Upper lobe of left lung (tissue), 6 donors: ENCODE results near the gene DIO3. TPM values are rescaled to one million over a fixed set of nuclear protein-coding genes. Genes with fewer than 3 reads are reported as not detected.
"Not testable (repeated sequence)": the region's sequence is repeated elsewhere in the genome, so short reads cannot be mapped to it uniquely, and the experiment has no call there.

ENCODE experiments used
- ATAC-seq, 2 donors: fragments of 200-7000 bp; cut with Tn5 transposase; one replicate each; pipeline ENCODE4 v1.9.1; 2022; ENCODE audit warnings: mild to moderate bottlenecking in 2 of 2, moderate library complexity in 2 of 2; ENCODE audit not compliant: low FRiP score in 2 of 2
- DNase-seq, 2 donors: peaks; one replicate each; pipeline ENCODE4 v3.0.0-alpha.2; 2019 to 2020
- H3K27ac ChIP-seq, 4 donors: fragments of 200-600 bp; sonication (generic); one replicate each; pipeline ENCODE4 v1.5.1; 2016 to 2019
- H3K27me3 ChIP-seq, 4 donors: fragments of 200-600 bp; sonication (generic); one replicate each; pipeline ENCODE4 v1.5.1; 2017 to 2019
- H3K36me3 ChIP-seq, 4 donors: fragments of 200-600 bp; sonication (generic); one replicate each; pipeline ENCODE4 v1.5.1; 2016 to 2019
- H3K4me1 ChIP-seq, 4 donors: fragments of 200-600 bp; sonication (generic); one replicate each; pipeline ENCODE4 v1.5.1; 2018 to 2019
- H3K4me3 ChIP-seq, 4 donors: fragments of 200-600 bp; sonication (generic); one replicate each; pipeline ENCODE4 v1.5.1; 2017 to 2019; ENCODE audit warnings: mild to moderate bottlenecking in 2 of 4, moderate library complexity in 1 of 4
- H3K9me3 ChIP-seq, 4 donors: fragments of 200-600 bp; sonication (generic); one replicate each; pipeline ENCODE4 v1.5.1; 2018 to 2019
- CTCF ChIP-seq, 6 experiments: fragments of 450-650 bp in 4 of 6; fragments of 200-600 bp in 2 of 6; sonication (generic) in 2 of 6; IDR thresholded peaks; one replicate each; pipeline ENCODE4 v1.5.1; 2016 to 2019; ENCODE audit warnings: antibody characterized with exemption in 6 of 6
- EP300 ChIP-seq, 4 donors: sonication (generic); formaldehyde crosslinking; IDR thresholded peaks; one replicate each; pipeline ENCODE4 v1.5.1; 2017; ENCODE audit warnings: antibody characterized with exemption in 4 of 4, control low read depth in 2 of 4
- POLR2A ChIP-seq, 4 donors: fragments of 450-650 bp; IDR thresholded peaks; one replicate each; pipeline ENCODE4 v1.5.1; 2016 to 2017; ENCODE audit warnings: antibody characterized with exemption in 4 of 4, mild to moderate bottlenecking in 2 of 4
- POLR2AphosphoS5 ChIP-seq, 2 donors: sonication (generic); formaldehyde crosslinking; IDR thresholded peaks; one replicate each; pipeline ENCODE4 v1.5.1; 2017; ENCODE audit warnings: antibody characterized with exemption in 2 of 2
- WGBS, 2 donors: methylation state at CpG; one replicate each; pipeline ENCODE4 v1.1.5; 2017 to 2018; 5-methylcytosine and 5-hydroxymethylcytosine counted together
- total RNA-seq, 6 donors: library from RNA; depleted of rRNA in 4 of 6; stranded (reverse); fragments of >200 nt in 4 of 6; gene quantifications; one replicate each; pipeline versions ENCODE4 v1.1.0 to v1.2.1, GENCODE V29; 2016 to 2021
- donor health status: DM: no; HTN: no; CAD: no; lungs with moderate emphysema.
- donor health status: DM: no; HTN: yes; CAD: no; lungs with severe emphysema.

Gene DIO3
- total RNA-seq, 6 donors from 2014 or later, result 0.30 to 3.6 (median 1.9) TPM

GRCh38 chr14:101564444-101564776, 3.1 kb downstream of the DIO3 start:
- Histone ChIP-seq H3K4me3 (peak overlapping the region in 1 of 4 donors; percentile 37), H3K27me3 (peaks cover 0 to 50% (median 29%) of the 10 kb centered on the region in 4 donors), H3K4me1 (peaks cover 0 to 30% (median 7%) of the 10 kb centered on the region in 4 donors), H3K9me3 (peaks cover 13 to 22% (median 15%) of the 10 kb centered on the region in 4 donors), H3K36me3 (no peaks in the 10 kb centered on the region), H3K27ac (no peak overlapping the region)
- ATAC-seq (no peak), DNase-seq (no peak)
- TF ChIP-seq POLR2AphosphoS5 (IDR thresholded peaks at IDR 0.05) (no peak), CTCF (IDR thresholded peaks at IDR 0.05) (no peak), EP300 (IDR thresholded peaks at IDR 0.05) (no peak), POLR2A (IDR thresholded peaks at IDR 0.05) (no peak)
- 3 to 4% methylated on average over 16 to 21 of the region's 21 CpGs for WGBS, 2 donors

- DNase-seq (peak in 1 of 2 donors; percentile 82), ATAC-seq (no peak)
- 4 to 5% methylated on average over 35 to 50 of the region's 51 CpGs for WGBS, 2 donors
- H3K4me3 ChIP-seq, result peak overlapping the region in 2 of 4 donors; percentile 16 to 37
- H3K27me3 ChIP-seq, result peaks cover 0 to 50% (median 26%) of the 10 kb centered on the region in 4 donors
- peaks cover 0 to 23% (median 7%) of the 10 kb centered on the region in 4 donors for H3K4me1 ChIP-seq
- peaks cover 13 to 22% (median 15%) of the 10 kb centered on the region in 4 donors for H3K9me3 ChIP-seq
- H3K36me3 ChIP-seq, result no peaks in the 10 kb centered on the region
- H3K27ac ChIP-seq, result no peak overlapping the region
- TF ChIP-seq CTCF (IDR thresholded peaks at IDR 0.05) (no peak), POLR2A (IDR thresholded peaks at IDR 0.05) (no peak), POLR2AphosphoS5 (IDR thresholded peaks at IDR 0.05) (no peak)
These were observed 3.8 kb downstream of the DIO3 start for GRCh38 chr14:101564819-101565698.

GRCh38 chr14:101567252-101567651, 6.0 kb downstream of the DIO3 start:
- Histone ChIP-seq H3K9me3 (peaks cover under 1 to 6% (median 4%) of the 10 kb centered on the region in 4 donors), H3K27ac (no peak overlapping the region), H3K4me1 (peaks cover 0 to 18% (median 7%) of the 10 kb centered on the region in 4 donors), H3K36me3 (no peaks in the 10 kb centered on the region), H3K27me3 (peaks cover 0 to 38% (median 13%) of the 10 kb centered on the region in 4 donors), H3K4me3 (no peak overlapping the region)
- TF ChIP-seq POLR2A (IDR thresholded peaks at IDR 0.05), result no peak
- no peak for TF ChIP-seq EP300 (IDR thresholded peaks at IDR 0.05)
- no peak for TF ChIP-seq POLR2AphosphoS5 (IDR thresholded peaks at IDR 0.05)
- no peak for TF ChIP-seq CTCF (IDR thresholded peaks at IDR 0.05)
- 81 to 91% methylated on average over 4 to 5 of the region's 5 CpGs for WGBS, 2 donors
- no peak for DNase-seq
- ATAC-seq, result no peak

DNA sequence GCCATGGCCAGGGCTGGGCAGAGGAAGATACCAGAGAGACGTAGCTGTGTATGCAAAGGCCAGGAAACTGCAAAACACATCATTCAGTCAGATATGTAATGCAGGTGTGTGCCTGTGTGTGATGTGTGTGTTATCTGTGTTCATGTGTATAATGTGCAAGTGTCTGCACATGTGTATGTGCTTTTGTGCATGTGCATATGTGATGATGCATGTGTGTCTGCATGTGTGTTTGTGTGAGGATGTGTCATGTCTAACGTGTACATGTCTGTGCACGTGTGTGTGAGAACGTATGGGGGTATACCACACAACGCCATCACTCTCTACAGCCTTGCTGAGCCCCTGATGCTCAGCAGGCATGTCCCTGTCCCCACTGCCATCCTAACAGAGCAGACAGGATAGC, 9.7 kb downstream of the DIO3 start:
- ATAC-seq (no peak), DNase-seq (no peak)
- H3K4me1 ChIP-seq, result no peaks in the 10 kb centered on the region
- H3K27me3 ChIP-seq, result peaks cover 0 to 4% (median 0%) of the 10 kb centered on the region in 4 donors
- WGBS, 2 donors, result 87 to 90% methylated on average over 5 of the region's 5 CpGs
- no peaks in the 10 kb centered on the region for H3K9me3 ChIP-seq
- no peak overlapping the region for H3K4me3 ChIP-seq
- no peaks in the 10 kb centered on the region for H3K36me3 ChIP-seq
- TF ChIP-seq CTCF (IDR thresholded peaks at IDR 0.05) (no peak), POLR2AphosphoS5 (IDR thresholded peaks at IDR 0.05) (no peak), POLR2A (IDR thresholded peaks at IDR 0.05) (no peak), EP300 (IDR thresholded peaks at IDR 0.05) (no peak)
- no peak overlapping the region for H3K27ac ChIP-seq

DNA sequence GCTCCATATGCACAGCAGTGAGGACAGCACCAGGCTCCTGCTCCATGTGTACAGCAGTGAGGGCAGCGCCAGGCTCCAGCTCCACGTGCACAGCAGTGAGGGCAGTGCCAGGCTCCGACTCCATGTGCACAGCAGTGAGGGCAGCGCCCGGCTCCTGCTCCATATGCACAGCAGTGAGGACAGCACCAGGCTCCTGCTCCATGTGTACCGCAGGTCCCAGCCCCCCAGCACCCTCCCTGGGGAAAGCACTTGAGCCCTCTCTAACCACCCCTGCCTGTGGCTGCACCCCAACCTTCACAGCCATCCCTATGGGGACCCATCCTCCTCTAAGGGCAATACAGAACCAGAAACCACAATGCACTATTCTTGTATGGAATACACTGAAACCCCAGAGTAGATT, 11.2 kb downstream of the DIO3 start:
- WGBS, 2 donors, result 80 to 86% methylated on average over 1 to 2 of the region's 6 CpGs
- not testable (repeated sequence) for H3K36me3 ChIP-seq, ATAC-seq

More for the DNA sequence above, 11.2 kb downstream of the DIO3 start:
- H3K27ac ChIP-seq, H3K4me3 ChIP-seq, H3K9me3 ChIP-seq, DNase-seq, H3K27me3 ChIP-seq, H3K4me1 ChIP-seq: not testable (repeated sequence)
